Measurements from ENCODE around the gene HIF1A.
A peak's percentile ranks its signal among the peaks of the same experiment; 100 is the strongest.
"Not testable (repeated sequence)": the region's sequence is repeated elsewhere in the genome, so short reads cannot be mapped to it uniquely, and the experiment has no call there.

Gene HIF1A

GRCh38 chr14:61694830-61695694 lies at the start of gene HIF1A:
Gene HIF1A (plus strand): TSS chr14:61695513. CDS start chr14:61695805, 292 bp downstream.
- DNase-seq: peak; percentile 97

- DNase-seq: no peak
Observed at GRCh38 chr14:61646366-61647116, 48.8 kb upstream of the HIF1A start.

- DNase-seq: no peak
Observed at GRCh38 chr14:61647704-61648103, 47.6 kb upstream of the HIF1A start.

- no peak for DNase-seq
Observed at GRCh38 chr14:61648377-61648776, 46.9 kb upstream of the HIF1A start.

GRCh38 chr14:61649283-61649682 lies 46.0 kb upstream of the HIF1A start:
- no peak for DNase-seq

- DNase-seq: no peak
Observed at GRCh38 chr14:61651355-61651754, 44.0 kb upstream of the HIF1A start.

GRCh38 chr14:61652526-61653262 lies 42.6 kb upstream of the HIF1A start:
- no peak for DNase-seq

GRCh38 chr14:61653507-61653906 lies 41.8 kb upstream of the HIF1A start:
- peak; percentile 31 for DNase-seq

GRCh38 chr14:61654026-61654425 lies 41.3 kb upstream of the HIF1A start:
- DNase-seq: no peak

- DNase-seq: no peak
Observed at GRCh38 chr14:61655777-61656176, 39.5 kb upstream of the HIF1A start.

- DNase-seq: no peak
Observed at GRCh38 chr14:61656341-61656740, 39.0 kb upstream of the HIF1A start.

GRCh38 chr14:61658111-61658510 lies 37.2 kb upstream of the HIF1A start:
- DNase-seq: not testable (repeated sequence)

- DNase-seq: no peak
Observed at GRCh38 chr14:61659582-61659981, 35.7 kb upstream of the HIF1A start.

- no peak for DNase-seq
Observed at GRCh38 chr14:61661471-61662400, 33.6 kb upstream of the HIF1A start.

GRCh38 chr14:61662437-61663311 lies 32.6 kb upstream of the HIF1A start:
- peak; percentile 27 for DNase-seq

GRCh38 chr14:61663312-61663979 lies 31.9 kb upstream of the HIF1A start:
- no peak for DNase-seq

GRCh38 chr14:61668282-61668681 lies 27.0 kb upstream of the HIF1A start:
- no peak for DNase-seq

- DNase-seq: no peak
Observed at GRCh38 chr14:61670576-61670975, 24.7 kb upstream of the HIF1A start.

GRCh38 chr14:61671082-61671481 lies 24.2 kb upstream of the HIF1A start:
- no peak for DNase-seq

GRCh38 chr14:61672796-61673195 lies 22.5 kb upstream of the HIF1A start:
- no peak for DNase-seq

GRCh38 chr14:61673305-61673704 lies 22.0 kb upstream of the HIF1A start:
- DNase-seq: no peak

Measured in NCI-H82 (cell line).